SK-N-MC (cell line): ENCODE measurements around the gene PSORS1C1.

Experiments used
- EZH2 ChIP-seq: fragments of 200-600 bp; sonication (generic); IDR thresholded peaks from one replicate; pipeline ENCODE4 v1.6.1; 2017; ENCODE audit warnings: antibody characterized with exemption
- FOXP2 ChIP-seq: optimal IDR thresholded peaks from 2 replicates; pipeline ENCODE3; 2011; ENCODE audit warnings: mild to moderate bottlenecking, moderate library complexity; ENCODE audit not compliant: insufficient read depth; ENCODE audit errors: extremely low read length, control extremely low read depth

DNA sequence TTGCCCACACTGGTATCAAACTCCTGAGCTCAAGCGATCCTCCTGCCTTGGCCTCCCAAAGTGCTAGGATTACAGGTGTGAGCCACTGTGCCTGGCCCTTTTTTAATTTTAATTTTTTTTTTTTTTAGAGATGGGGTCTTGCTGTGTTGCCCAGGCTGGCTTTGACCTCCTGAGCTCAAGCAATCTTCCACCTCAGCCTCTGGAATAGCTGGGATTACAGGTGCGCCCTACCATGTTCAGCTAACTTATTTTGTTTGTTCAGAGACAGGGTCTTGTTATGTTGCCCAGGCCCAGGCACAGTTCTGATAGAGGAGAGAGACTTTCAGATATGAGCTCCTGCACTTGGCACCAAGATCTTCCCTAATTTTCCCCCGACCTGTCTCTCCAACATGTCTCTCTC, 16.2 kb downstream of the PSORS1C1 start:
- TF ChIP-seq EZH2: no peak
- no peak for TF ChIP-seq FOXP2
